Right atrium auricular region (tissue), 2 donors: Measurements from ENCODE around the gene KLHL14. TPM values are rescaled to one million over a fixed set of nuclear protein-coding genes. Genes with fewer than 3 reads are reported as not detected.

Source experiments
- DNase-seq: peaks from one replicate; pipeline ENCODE4 v3.0.0-alpha.2; 2019; ENCODE audit warnings: low spot score
- H3K27ac ChIP-seq, 2 donors: fragments of 200-600 bp; sonication (generic); 1 replicate in 1 of 2; 2 replicates in 1 of 2; pipeline ENCODE4 v1.5.1; 2016 to 2019
- H3K27me3 ChIP-seq, 2 donors: fragments of 200-600 bp; sonication (generic); one replicate each; pipeline versions ENCODE4 v1.5.1 to v1.6.0; 2017 to 2019
- H3K36me3 ChIP-seq: fragments of 200-600 bp; sonication (generic); one replicate; pipeline ENCODE4 v1.5.1; 2016
- H3K4me1 ChIP-seq, 2 donors: fragments of 200-600 bp; sonication (generic); one replicate each; pipeline versions ENCODE4 v1.5.1 to v1.6.0; 2017 to 2019
- H3K4me3 ChIP-seq, 2 donors: fragments of 200-600 bp; sonication (generic); 1 replicate in 1 of 2; 2 replicates in 1 of 2; pipeline ENCODE4 v1.5.1; 2017 to 2019; ENCODE audit warnings: mild to moderate bottlenecking in 1 of 2, moderate library complexity in 1 of 2
- H3K9me3 ChIP-seq, 2 donors: fragments of 200-600 bp; sonication (generic); one replicate each; pipeline ENCODE4 v1.5.1; 2019
- CTCF ChIP-seq, 2 donors: fragments of 200-600 bp; sonication (generic); IDR thresholded peaks; one replicate each; pipeline ENCODE4 v1.5.1; 2019; ENCODE audit warnings: antibody characterized with exemption in 2 of 2
- total RNA-seq, 2 donors: library from RNA; depleted of rRNA; stranded (reverse); fragments of >200 nt; gene quantifications; one replicate each; pipeline ENCODE4 v1.1.0, GENCODE V29; 2016

KLHL14 gene
- total RNA-seq, 2 donors from 2014 or later: not detected

GRCh38 chr18:32750328-32750727, 22.5 kb downstream of the KLHL14 start:
- H3K4me1 ChIP-seq: no peaks in the 10 kb centered on the region
- H3K4me3 ChIP-seq: no peak overlapping the region
- TF ChIP-seq CTCF (IDR thresholded peaks at IDR 0.05): no peak
- H3K27me3 ChIP-seq: no peaks in the 10 kb centered on the region
- H3K27ac ChIP-seq: no peak overlapping the region
- H3K36me3 ChIP-seq: no peaks in the 10 kb centered on the region
- no peak for DNase-seq
- no peaks in the 10 kb centered on the region for H3K9me3 ChIP-seq

- Histone ChIP-seq H3K9me3 (no peaks in the 10 kb centered on the region), H3K27me3 (no peaks in the 10 kb centered on the region), H3K36me3 (no peaks in the 10 kb centered on the region), H3K27ac (no peak overlapping the region), H3K4me1 (no peaks in the 10 kb centered on the region), H3K4me3 (no peak overlapping the region)
- no peak for TF ChIP-seq CTCF (IDR thresholded peaks at IDR 0.05)
- DNase-seq: no peak
These were observed 23.0 kb downstream of the KLHL14 start for GRCh38 chr18:32749809-32750208.

GRCh38 chr18:32742579-32742978, 30.2 kb downstream of the KLHL14 start:
- no peak for TF ChIP-seq CTCF (IDR thresholded peaks at IDR 0.05)
- Histone ChIP-seq H3K27me3 (no peaks in the 10 kb centered on the region), H3K4me1 (no peaks in the 10 kb centered on the region), H3K27ac (no peak overlapping the region), H3K36me3 (no peaks in the 10 kb centered on the region), H3K4me3 (no peak overlapping the region), H3K9me3 (no peaks in the 10 kb centered on the region)
- DNase-seq: no peak

GRCh38 chr18:32735781-32736180, 37.0 kb downstream of the KLHL14 start:
- no peak for TF ChIP-seq CTCF (IDR thresholded peaks at IDR 0.05)
- Histone ChIP-seq H3K36me3 (no peaks in the 10 kb centered on the region), H3K9me3 (no peaks in the 10 kb centered on the region), H3K27ac (no peak overlapping the region), H3K27me3 (no peaks in the 10 kb centered on the region), H3K4me1 (no peaks in the 10 kb centered on the region), H3K4me3 (no peak overlapping the region)
- DNase-seq: no peak

GRCh38 chr18:32734442-32734841, 38.4 kb downstream of the KLHL14 start:
- H3K4me1 ChIP-seq: no peaks in the 10 kb centered on the region
- H3K36me3 ChIP-seq: no peaks in the 10 kb centered on the region
- no peak overlapping the region for H3K27ac ChIP-seq
- DNase-seq: no peak
- no peak overlapping the region for H3K4me3 ChIP-seq
- H3K27me3 ChIP-seq: no peaks in the 10 kb centered on the region
- no peaks in the 10 kb centered on the region for H3K9me3 ChIP-seq
- no peak for TF ChIP-seq CTCF (IDR thresholded peaks at IDR 0.05)

GRCh38 chr18:32732165-32732564, 40.7 kb downstream of the KLHL14 start:
- Histone ChIP-seq H3K4me1 (no peaks in the 10 kb centered on the region), H3K36me3 (no peaks in the 10 kb centered on the region), H3K9me3 (no peaks in the 10 kb centered on the region), H3K4me3 (no peak overlapping the region), H3K27me3 (no peaks in the 10 kb centered on the region), H3K27ac (no peak overlapping the region)
- no peak for DNase-seq
- no peak for TF ChIP-seq CTCF (IDR thresholded peaks at IDR 0.05)
